ENCODE results near the gene LPP.

DNA sequence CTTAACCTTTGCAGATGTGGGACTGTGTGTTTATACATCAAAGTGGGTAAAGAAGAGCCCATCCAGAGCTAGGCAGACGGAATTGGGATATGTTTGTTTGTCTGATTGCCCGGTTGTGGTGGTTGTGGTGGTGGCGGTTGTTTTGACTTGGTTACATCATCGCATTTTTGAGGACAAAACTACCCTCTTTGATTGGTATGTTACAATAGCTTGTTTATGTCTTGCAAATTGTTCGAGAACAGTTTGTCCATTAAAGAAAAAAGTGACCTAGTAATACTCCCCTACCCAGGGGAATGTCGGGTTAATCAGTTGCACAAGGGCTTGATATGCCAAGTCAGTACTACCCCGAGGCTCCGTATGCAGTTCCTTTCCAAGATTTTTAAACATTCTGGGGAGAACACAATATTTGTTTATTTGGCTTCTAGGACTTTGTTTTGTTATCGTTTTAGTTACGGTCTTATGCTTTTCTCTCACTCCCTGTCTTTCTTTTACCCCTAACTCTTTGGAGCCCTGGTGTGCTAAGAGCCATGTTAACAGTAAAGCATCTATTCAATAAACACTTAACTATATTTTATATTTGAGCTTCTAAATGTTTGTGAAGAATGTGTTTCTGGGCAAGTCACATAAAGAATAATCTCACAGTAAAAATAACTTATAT lies 315.4 kb downstream of the LPP start:
- TF ChIP-seq, protein P1, sequence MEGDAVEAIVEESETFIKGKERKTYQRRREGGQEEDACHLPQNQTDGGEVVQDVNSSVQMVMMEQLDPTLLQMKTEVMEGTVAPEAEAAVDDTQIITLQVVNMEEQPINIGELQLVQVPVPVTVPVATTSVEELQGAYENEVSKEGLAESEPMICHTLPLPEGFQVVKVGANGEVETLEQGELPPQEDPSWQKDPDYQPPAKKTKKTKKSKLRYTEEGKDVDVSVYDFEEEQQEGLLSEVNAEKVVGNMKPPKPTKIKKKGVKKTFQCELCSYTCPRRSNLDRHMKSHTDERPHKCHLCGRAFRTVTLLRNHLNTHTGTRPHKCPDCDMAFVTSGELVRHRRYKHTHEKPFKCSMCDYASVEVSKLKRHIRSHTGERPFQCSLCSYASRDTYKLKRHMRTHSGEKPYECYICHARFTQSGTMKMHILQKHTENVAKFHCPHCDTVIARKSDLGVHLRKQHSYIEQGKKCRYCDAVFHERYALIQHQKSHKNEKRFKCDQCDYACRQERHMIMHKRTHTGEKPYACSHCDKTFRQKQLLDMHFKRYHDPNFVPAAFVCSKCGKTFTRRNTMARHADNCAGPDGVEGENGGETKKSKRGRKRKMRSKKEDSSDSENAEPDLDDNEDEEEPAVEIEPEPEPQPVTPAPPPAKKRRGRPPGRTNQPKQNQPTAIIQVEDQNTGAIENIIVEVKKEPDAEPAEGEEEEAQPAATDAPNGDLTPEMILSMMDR (IDR thresholded peaks at IDR 0.05; ENCODE audit: low read depth, low read length, poor library complexity, severe bottlenecking), result no peak
- TF ChIP-seq EZH2phosphoT487 (IDR thresholded peaks at IDR 0.05; ENCODE audit: borderline replicate concordance, low read length), result no peak
